ENCODE data around the gene DHX30. TPM values are rescaled to one million over a fixed set of nuclear protein-coding genes. Genes with fewer than 3 reads are reported as not detected.

DHX30 gene
- total RNA-seq, 2 experiments from 2014 or later, result 96.6 to 102 TPM

DNA sequence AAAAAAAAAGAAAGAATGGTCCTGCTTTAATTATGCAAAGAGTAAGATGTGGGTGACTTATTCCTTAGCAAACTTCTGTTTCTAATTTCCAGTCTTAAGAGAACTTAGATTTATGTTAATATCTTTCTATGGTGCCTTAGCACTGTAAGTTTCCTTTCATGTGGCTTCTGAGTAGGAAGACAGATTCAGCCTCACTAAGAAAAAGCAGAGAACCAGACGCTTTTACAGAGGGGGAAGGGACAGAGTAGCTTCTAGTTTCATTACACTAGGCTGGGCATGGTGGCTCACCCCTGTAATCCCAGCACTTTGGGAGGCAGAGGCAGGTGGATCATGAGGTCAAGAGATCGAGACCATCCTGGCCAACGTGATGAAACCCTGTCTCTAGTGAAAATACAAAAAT is 95.0 kb downstream of the DHX30 start:
- Histone ChIP-seq H3K79me2 (ENCODE audit: insufficient read depth, low read depth, low read length) (no peaks in the 10 kb centered on the region), H3K27ac (ENCODE audit: low read depth, low read length, poor library complexity, severe bottlenecking) (no peak overlapping the region), H3K4me1 (ENCODE audit: insufficient read depth, low read length, poor library complexity, severe bottlenecking) (no peaks in the 10 kb centered on the region), H3K4me3 (ENCODE audit: low read depth, low read length, poor library complexity, severe bottlenecking) (no peak overlapping the region), H3K36me3 (ENCODE audit: insufficient read depth, low read length) (no peaks in the 10 kb centered on the region), H3K9me2 (ENCODE audit: insufficient read depth, low read length) (no peaks in the 10 kb centered on the region), H2AFZ (ENCODE audit: low read length) (no peak overlapping the region), H4K20me1 (ENCODE audit: insufficient read depth, low read length) (no peaks in the 10 kb centered on the region), H3K9me3 (ENCODE audit: low read length) (no peaks in the 10 kb centered on the region), H3K4me2 (ENCODE audit: low read length) (no peak overlapping the region)
- no peak for DNase-seq (ENCODE audit: low spot score)
- ChIA-PET CTCF (ENCODE audit: unreplicated experiment) (no interaction called here), POLR2A (interaction anchor here (1.1 kb wide), 1 partner anchor 34 kb away, joined by 3 read pairs; no protein-coding TSS in a partner anchor)
- intact Hi-C loops (cut with micrococcal nuclease; ENCODE audit: unreplicated experiment), result no loop called here
- no peak for TF ChIP-seq CTCF (conservative IDR thresholded peaks at IDR 0.05; ENCODE audit: low read length)
- TF ChIP-seq EZH2phosphoT487 (IDR thresholded peaks at IDR 0.05; ENCODE audit: borderline replicate concordance, low read depth, low read length), result no peak
- BruUV-seq (replicated peaks), result no TSS peak

GRCh38 chr3:47899495-47900108 is 96.7 kb downstream of the DHX30 start:
- Histone ChIP-seq H4K20me1 (ENCODE audit: insufficient read depth, low read length) (no peaks in the 10 kb centered on the region), H3K79me2 (ENCODE audit: insufficient read depth, low read depth, low read length) (no peaks in the 10 kb centered on the region), H3K36me3 (ENCODE audit: insufficient read depth, low read length) (no peaks in the 10 kb centered on the region), H3K9me2 (ENCODE audit: insufficient read depth, low read length) (no peaks in the 10 kb centered on the region), H3K4me1 (ENCODE audit: insufficient read depth, low read length, poor library complexity, severe bottlenecking) (no peaks in the 10 kb centered on the region), H3K4me2 (ENCODE audit: low read length) (no peak overlapping the region), H2AFZ (ENCODE audit: low read length) (no peak overlapping the region), H3K27ac (ENCODE audit: low read depth, low read length, poor library complexity, severe bottlenecking) (no peak overlapping the region), H3K4me3 (ENCODE audit: low read depth, low read length, poor library complexity, severe bottlenecking) (no peak overlapping the region), H3K9me3 (ENCODE audit: low read length) (no peaks in the 10 kb centered on the region)
- DNase-seq (ENCODE audit: low spot score), result no peak
- CTCF ChIA-PET (ENCODE audit: unreplicated experiment), result no interaction called here
- intact Hi-C loops (cut with micrococcal nuclease; ENCODE audit: unreplicated experiment), result no loop called here
- POLR2A ChIA-PET, result no interaction called here
- TF ChIP-seq EZH2phosphoT487 (IDR thresholded peaks at IDR 0.05; ENCODE audit: borderline replicate concordance, low read depth, low read length), result no peak
- no peak for TF ChIP-seq CTCF (conservative IDR thresholded peaks at IDR 0.05; ENCODE audit: low read length)
- TSS peak; percentile 25 for BruUV-seq (replicated peaks)

Small RNA genes lying within 50 kb of the gene (microRNA-seq; reads per million reads assigned to microRNA genes)
- gene MIR1226 (ENCODE audit: borderline replicate concordance), result 54.5 reads per million, percentile 46 among the genes with 10 or more reads in this experiment

Small RNA genes lying within 50 kb of the gene (small RNA-seq; reads per million reads assigned to genes)
- not detected for gene MIR1226
- not detected for gene RF02271

Other genes with a start within 250 kb of the DHX30 start
- 0.41 and 0.66 TPM in 2 replicates for gene CSPG5, start 224.3 kb upstream of the DHX30 start, total RNA-seq (2014; rRNA removed; shearing (Covaris generic))
- 0.13 and 0.22 TPM in 2 replicates for gene CSPG5, start 224.3 kb upstream of the DHX30 start, total RNA-seq (2022)
- 70.5 and 83.2 TPM in 2 replicates for gene SMARCC1, start 21.2 kb upstream of the DHX30 start, total RNA-seq (2014; rRNA removed; shearing (Covaris generic))
- 176 and 182 TPM in 2 replicates for gene SMARCC1, start 21.2 kb upstream of the DHX30 start, total RNA-seq (2022)
- 26.1 and 27.0 TPM in 2 replicates for gene MAP4, start 213.3 kb downstream of the DHX30 start, total RNA-seq (2014; rRNA removed; shearing (Covaris generic))
- 78.4 and 80.1 TPM in 2 replicates for gene MAP4, start 213.3 kb downstream of the DHX30 start, total RNA-seq (2022)